Loucy (cell line): ENCODE results near the gene FRAS1.
"Not testable (repeated sequence)": the region's sequence is repeated elsewhere in the genome, so short reads cannot be mapped to it uniquely, and the experiment has no call there.

Experiments
- H2AFZ ChIP-seq: fragments of 200-600 bp; sonication (generic); 2 replicates; pipeline ENCODE4 v1.6.0; 2016; ENCODE audit warnings: antibody characterized with exemption, mild to moderate bottlenecking, low read length, moderate library complexity
- H3F3A ChIP-seq: fragments of 200-600 bp; 2 replicates; pipeline ENCODE4 v1.6.0; 2016; ENCODE audit warnings: antibody characterized with exemption, low read depth, mild to moderate bottlenecking
- H3K27me3 ChIP-seq: fragments of 200-600 bp; sonication (generic); 2 replicates; pipeline ENCODE4 v1.6.1; 2014; ENCODE audit warnings: low read length, mild to moderate bottlenecking; ENCODE audit not compliant: insufficient read depth, poor library complexity, severe bottlenecking
- H3K36me3 ChIP-seq: fragments of 200-600 bp; sonication (generic); 2 replicates; pipeline ENCODE4 v1.6.1; 2016; ENCODE audit warnings: low read length; ENCODE audit not compliant: insufficient read depth
- H3K4me1 ChIP-seq: fragments of 200-600 bp; sonication (generic); 2 replicates; pipeline ENCODE4 v1.5.1; 2014; ENCODE audit warnings: low read length, mild to moderate bottlenecking; ENCODE audit not compliant: insufficient read depth, poor library complexity, severe bottlenecking
- H3K4me2 ChIP-seq: fragments of 200-600 bp; sonication (generic); 2 replicates; pipeline ENCODE4 v1.6.0; 2014; ENCODE audit warnings: antibody characterized with exemption, low read length, low read depth, mild to moderate bottlenecking; ENCODE audit not compliant: poor library complexity, severe bottlenecking
- H3K4me3 ChIP-seq: fragments of 200-600 bp; sonication (generic); 2 replicates; pipeline ENCODE4 v1.5.1; 2014; ENCODE audit warnings: low read length, mild to moderate bottlenecking, mixed read lengths; ENCODE audit not compliant: poor library complexity, severe bottlenecking
- H3K79me2 ChIP-seq: fragments of 200-600 bp; sonication (generic); 2 replicates; pipeline ENCODE4 v1.6.1; 2014; ENCODE audit warnings: low read length; ENCODE audit not compliant: insufficient read depth
- H3K9ac ChIP-seq: fragments of 200-600 bp; sonication (generic); 2 replicates; pipeline ENCODE4 v1.6.0; 2014; ENCODE audit warnings: mild to moderate bottlenecking, low read depth, low read length, moderate library complexity; ENCODE audit not compliant: poor library complexity, severe bottlenecking
- H3K9me2 ChIP-seq: fragments of 200-600 bp; sonication (generic); replicated peaks from 2 replicates; pipeline ENCODE4 v1.6.1; 2016; ENCODE audit warnings: low read depth, low read length, mixed read lengths
- H3K9me3 ChIP-seq: fragments of 200-600 bp; sonication (generic); 2 replicates; pipeline ENCODE4 v1.6.1; 2014; ENCODE audit warnings: mild to moderate bottlenecking, antibody characterized with exemption, low read length, low read depth; ENCODE audit not compliant: insufficient read depth
- H4K20me1 ChIP-seq: fragments of 200-600 bp; sonication (generic); 2 replicates; pipeline ENCODE4 v1.6.0; 2014; ENCODE audit warnings: antibody characterized with exemption, low read length, mild to moderate bottlenecking; ENCODE audit not compliant: insufficient read depth, poor library complexity, severe bottlenecking
- EZH2phosphoT487 ChIP-seq: fragments of 200-600 bp; IDR thresholded peaks from 2 replicates; pipeline ENCODE4 v1.6.1; 2018; ENCODE audit warnings: antibody characterized with exemption, mild to moderate bottlenecking, moderate library complexity, borderline replicate concordance
- TF ChIP-seq, protein P1 (sequence below): fragments of 200-600 bp; sonication (generic); conservative IDR thresholded peaks from 2 replicates; pipeline ENCODE4 v1.5.1; 2014; ENCODE audit warnings: mild to moderate bottlenecking, antibody characterized with exemption, low read length

FRAS1 gene

DNA sequence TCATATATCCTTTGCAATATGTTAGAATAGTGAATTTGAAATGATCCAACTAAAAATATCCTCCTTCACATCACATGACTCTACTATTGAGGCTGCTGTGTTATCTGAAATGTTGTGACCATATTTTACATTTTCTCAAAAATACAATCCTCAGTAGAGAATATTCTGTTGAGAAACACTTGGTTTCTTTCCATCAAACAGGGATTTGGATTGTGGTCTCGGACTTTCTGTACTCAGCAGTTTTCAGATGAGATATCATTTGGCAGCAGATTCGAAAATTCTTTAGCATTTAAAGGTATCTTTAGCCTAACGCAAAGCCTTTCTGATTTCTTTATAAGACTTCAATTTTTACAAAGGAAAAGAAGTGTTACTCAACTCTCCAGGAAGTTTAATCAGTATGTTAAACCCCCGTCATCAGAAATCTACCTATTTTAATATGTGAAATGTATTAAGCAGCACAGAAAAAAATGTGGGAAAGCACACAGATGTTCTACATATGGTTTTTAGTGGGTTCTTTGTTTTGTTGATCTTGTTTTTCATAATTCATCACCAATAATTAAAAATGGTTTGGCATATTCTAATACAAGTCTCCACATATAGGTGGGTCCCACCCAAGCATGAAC lies 439.0 kb downstream of the FRAS1 start:
- Histone ChIP-seq H3K36me3 (no peaks in the 10 kb centered on the region), H3K4me3 (no peak overlapping the region), H3K9me3 (no peaks in the 10 kb centered on the region), H3K9ac (no peak overlapping the region), H3K79me2 (no peaks in the 10 kb centered on the region), H3K27me3 (no peaks in the 10 kb centered on the region), H3K9me2 (no peaks in the 10 kb centered on the region), H3K4me1 (no peaks in the 10 kb centered on the region), H3F3A (no peaks in the 10 kb centered on the region), H2AFZ (no peak overlapping the region), H3K4me2 (no peak overlapping the region), H4K20me1 (no peaks in the 10 kb centered on the region)
- TF ChIP-seq, protein P1, sequence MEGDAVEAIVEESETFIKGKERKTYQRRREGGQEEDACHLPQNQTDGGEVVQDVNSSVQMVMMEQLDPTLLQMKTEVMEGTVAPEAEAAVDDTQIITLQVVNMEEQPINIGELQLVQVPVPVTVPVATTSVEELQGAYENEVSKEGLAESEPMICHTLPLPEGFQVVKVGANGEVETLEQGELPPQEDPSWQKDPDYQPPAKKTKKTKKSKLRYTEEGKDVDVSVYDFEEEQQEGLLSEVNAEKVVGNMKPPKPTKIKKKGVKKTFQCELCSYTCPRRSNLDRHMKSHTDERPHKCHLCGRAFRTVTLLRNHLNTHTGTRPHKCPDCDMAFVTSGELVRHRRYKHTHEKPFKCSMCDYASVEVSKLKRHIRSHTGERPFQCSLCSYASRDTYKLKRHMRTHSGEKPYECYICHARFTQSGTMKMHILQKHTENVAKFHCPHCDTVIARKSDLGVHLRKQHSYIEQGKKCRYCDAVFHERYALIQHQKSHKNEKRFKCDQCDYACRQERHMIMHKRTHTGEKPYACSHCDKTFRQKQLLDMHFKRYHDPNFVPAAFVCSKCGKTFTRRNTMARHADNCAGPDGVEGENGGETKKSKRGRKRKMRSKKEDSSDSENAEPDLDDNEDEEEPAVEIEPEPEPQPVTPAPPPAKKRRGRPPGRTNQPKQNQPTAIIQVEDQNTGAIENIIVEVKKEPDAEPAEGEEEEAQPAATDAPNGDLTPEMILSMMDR, result no peak
- TF ChIP-seq EZH2phosphoT487, result no peak

DNA sequence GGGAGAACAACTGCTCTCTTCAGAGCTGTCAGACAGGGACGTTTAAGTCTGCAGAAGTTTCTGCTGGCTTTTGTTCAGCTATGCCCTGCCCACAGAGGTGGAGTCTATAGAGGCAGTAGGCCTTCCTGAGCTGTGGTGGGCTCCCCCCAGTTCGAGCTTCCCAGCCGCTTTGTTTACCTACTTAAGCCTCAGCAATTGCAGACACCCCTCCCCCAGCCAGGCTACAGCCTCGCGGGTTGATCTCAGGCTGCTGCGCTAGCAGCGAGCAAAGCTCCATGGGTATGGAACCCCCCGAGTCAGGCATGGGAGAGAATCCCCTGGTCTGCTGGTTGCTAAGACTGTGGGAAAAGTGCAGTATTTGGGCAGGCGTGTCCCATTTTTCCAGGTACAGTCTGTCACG lies 449.1 kb downstream of the FRAS1 start:
- H3K36me3 ChIP-seq, H2AFZ ChIP-seq, H3K79me2 ChIP-seq, H3K9ac ChIP-seq, H3K9me2 ChIP-seq, H4K20me1 ChIP-seq, H3K9me3 ChIP-seq, H3F3A ChIP-seq, H3K27me3 ChIP-seq, H3K4me1 ChIP-seq, H3K4me3 ChIP-seq, H3K4me2 ChIP-seq: not testable (repeated sequence)

DNA sequence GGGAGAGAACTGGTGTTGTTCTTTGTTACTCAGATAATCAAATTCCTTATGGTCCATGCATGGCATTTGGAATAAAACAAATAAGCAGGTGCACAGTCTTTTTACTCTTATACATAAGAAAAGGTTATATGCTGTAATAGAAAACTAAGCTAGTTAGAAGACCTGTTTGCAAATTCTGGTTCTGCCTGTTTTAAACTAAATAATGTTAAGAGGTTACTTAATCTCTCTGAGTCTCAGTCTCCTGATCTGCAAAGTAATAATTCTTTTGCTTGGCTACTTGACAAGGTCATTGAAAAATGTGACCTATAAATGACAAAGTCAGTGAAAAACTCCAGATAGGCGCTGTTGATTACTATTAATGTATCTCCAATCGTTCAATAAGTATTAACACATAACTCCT lies 451.9 kb downstream of the FRAS1 start:
- TF ChIP-seq EZH2phosphoT487, result no peak
- TF ChIP-seq, protein P1, result no peak
- H4K20me1 ChIP-seq, result no peaks in the 10 kb centered on the region
- H3K9me3 ChIP-seq, result no peaks in the 10 kb centered on the region
- no peaks in the 10 kb centered on the region for H3K9me2 ChIP-seq
- peaks cover 7% of the 10 kb centered on the region for H3K4me1 ChIP-seq
- H2AFZ ChIP-seq, result no peak overlapping the region
- H3K36me3 ChIP-seq, result no peaks in the 10 kb centered on the region
- no peak overlapping the region for H3K9ac ChIP-seq
- H3K4me2 ChIP-seq, result no peak overlapping the region
- H3F3A ChIP-seq, result no peaks in the 10 kb centered on the region
- no peak overlapping the region for H3K4me3 ChIP-seq
- no peaks in the 10 kb centered on the region for H3K27me3 ChIP-seq
- H3K79me2 ChIP-seq, result no peaks in the 10 kb centered on the region

DNA sequence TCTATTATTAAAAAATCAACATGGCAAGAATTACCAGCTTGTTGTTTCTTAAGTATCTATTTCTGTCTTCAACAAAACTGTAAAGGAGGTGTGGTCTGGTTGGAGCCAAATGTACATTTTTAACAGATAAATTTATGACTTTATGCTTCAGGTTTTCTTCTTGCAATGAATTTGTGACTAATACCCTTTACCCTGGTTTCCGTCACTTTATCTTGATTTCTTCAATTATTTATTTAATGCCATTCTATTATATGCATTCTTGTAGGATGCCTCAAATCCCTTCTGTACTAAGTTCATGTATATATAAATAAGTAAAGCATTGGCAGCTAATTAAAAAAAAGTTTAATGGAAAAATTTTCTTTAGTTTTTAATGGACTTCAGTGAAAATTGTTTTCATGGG lies 453.0 kb downstream of the FRAS1 start:
- Histone ChIP-seq H3K27me3 (no peaks in the 10 kb centered on the region), H3K9ac (no peak overlapping the region), H3K79me2 (no peaks in the 10 kb centered on the region), H3K4me2 (no peak overlapping the region), H4K20me1 (no peaks in the 10 kb centered on the region), H3F3A (no peaks in the 10 kb centered on the region), H3K9me3 (no peaks in the 10 kb centered on the region), H3K9me2 (no peaks in the 10 kb centered on the region), H2AFZ (no peak overlapping the region), H3K36me3 (no peaks in the 10 kb centered on the region), H3K4me3 (no peak overlapping the region), H3K4me1 (peaks cover 7% of the 10 kb centered on the region)
- TF ChIP-seq EZH2phosphoT487, result no peak
- TF ChIP-seq, protein P1, result no peak
